ENCODE data around the gene ARHGAP33.
"Not testable (repeated sequence)": the region's sequence is repeated elsewhere in the genome, so short reads cannot be mapped to it uniquely, and the experiment has no call there.

ARHGAP33 gene

GRCh38 chr19:35780717-35781116 lies 5.4 kb downstream of the ARHGAP33 start:
- DNase-seq: no peak

- no peak for DNase-seq
Measured at GRCh38 chr19:35781650-35782049, 6.3 kb downstream of the ARHGAP33 start.

- DNase-seq: no peak
Measured at GRCh38 chr19:35782589-35782988, 7.2 kb downstream of the ARHGAP33 start.

GRCh38 chr19:35783469-35784434 lies 8.4 kb downstream of the ARHGAP33 start:
- DNase-seq: no peak

- DNase-seq: no peak
Measured at GRCh38 chr19:35784503-35785338, 9.4 kb downstream of the ARHGAP33 start.

- no peak for DNase-seq
Measured at GRCh38 chr19:35785339-35785627, 9.9 kb downstream of the ARHGAP33 start.

- DNase-seq: no peak
Measured at GRCh38 chr19:35786299-35787160, 11.2 kb downstream of the ARHGAP33 start.

- no peak for DNase-seq
Measured at GRCh38 chr19:35787227-35787799, 11.9 kb downstream of the ARHGAP33 start.

- DNase-seq: no peak
Measured at GRCh38 chr19:35788205-35788960, 13.0 kb downstream of the ARHGAP33 start.

- no peak for DNase-seq
Measured at GRCh38 chr19:35789195-35789977, 14.0 kb downstream of the ARHGAP33 start.

- DNase-seq: no peak
Measured at GRCh38 chr19:35789978-35790944, 14.9 kb downstream of the ARHGAP33 start.

- DNase-seq: peak; percentile 33
Measured at GRCh38 chr19:35790981-35791813, 15.8 kb downstream of the ARHGAP33 start.

- DNase-seq: no peak
Measured at GRCh38 chr19:35791814-35792279, 16.5 kb downstream of the ARHGAP33 start.

- no peak for DNase-seq
Measured at GRCh38 chr19:35792312-35792711, 16.9 kb downstream of the ARHGAP33 start.

GRCh38 chr19:35792888-35793287 lies 17.5 kb downstream of the ARHGAP33 start:
- DNase-seq: no peak

GRCh38 chr19:35793381-35794165 lies 18.2 kb downstream of the ARHGAP33 start:
- no peak for DNase-seq

GRCh38 chr19:35795564-35795963 lies 20.2 kb downstream of the ARHGAP33 start:
- DNase-seq: not testable (repeated sequence)
